Superior temporal gyrus (tissue), 1 donor: ENCODE data around the gene DSG1.
"Not testable (repeated sequence)": the region's sequence is repeated elsewhere in the genome, so short reads cannot be mapped to it uniquely, and the experiment has no call there.

Experiments
- DNase-seq: peaks from one replicate; pipeline ENCODE4 v3.0.0-alpha.2; 2016; ENCODE audit errors: extremely low spot score

DSG1 gene

GRCh38 chr18:31317860-31318259 is at the start of gene DSG1:
DSG1 (plus strand) TSS chr18:31318160; CDS start chr18:31318301, 141 bp downstream.
- no peak for DNase-seq

- DNase-seq, result no peak
These were observed 49.0 kb upstream of the DSG1 start for GRCh38 chr18:31268985-31269406.

- DNase-seq, result no peak
These were observed 48.4 kb upstream of the DSG1 start for GRCh38 chr18:31269566-31269965.

- DNase-seq, result no peak
These were observed 47.4 kb upstream of the DSG1 start for GRCh38 chr18:31270578-31270977.

- no peak for DNase-seq
These were observed 44.0 kb upstream of the DSG1 start for GRCh38 chr18:31273812-31274527.

GRCh38 chr18:31274931-31275330 is 43.0 kb upstream of the DSG1 start:
- DNase-seq, result no peak

GRCh38 chr18:31275722-31276463 is 42.1 kb upstream of the DSG1 start:
- DNase-seq, result no peak

DNA sequence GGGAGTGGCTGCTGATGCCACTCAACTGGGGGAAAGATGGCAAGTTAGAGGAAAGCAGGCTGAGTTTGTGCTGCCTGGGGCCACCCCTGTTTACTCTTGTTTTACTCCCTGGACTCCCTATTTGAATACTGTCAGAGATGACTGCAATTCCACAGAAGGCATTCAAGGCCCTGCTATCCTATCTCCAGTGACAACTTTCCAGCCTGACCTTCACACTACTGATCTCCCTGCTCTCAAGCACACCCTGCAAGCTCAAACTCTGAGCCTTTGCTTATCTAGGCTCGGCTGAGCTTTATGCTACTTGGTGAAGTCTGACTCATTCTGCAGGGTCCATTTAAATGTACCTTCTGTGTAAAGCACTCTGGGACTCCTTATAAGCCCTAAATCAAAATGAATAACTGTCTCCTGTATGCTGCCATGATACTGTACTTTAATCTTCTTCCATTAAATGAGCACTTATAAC is 39.3 kb upstream of the DSG1 start:
- DNase-seq, result no peak

GRCh38 chr18:31280502-31280901 is 37.5 kb upstream of the DSG1 start:
- DNase-seq, result no peak

DNA sequence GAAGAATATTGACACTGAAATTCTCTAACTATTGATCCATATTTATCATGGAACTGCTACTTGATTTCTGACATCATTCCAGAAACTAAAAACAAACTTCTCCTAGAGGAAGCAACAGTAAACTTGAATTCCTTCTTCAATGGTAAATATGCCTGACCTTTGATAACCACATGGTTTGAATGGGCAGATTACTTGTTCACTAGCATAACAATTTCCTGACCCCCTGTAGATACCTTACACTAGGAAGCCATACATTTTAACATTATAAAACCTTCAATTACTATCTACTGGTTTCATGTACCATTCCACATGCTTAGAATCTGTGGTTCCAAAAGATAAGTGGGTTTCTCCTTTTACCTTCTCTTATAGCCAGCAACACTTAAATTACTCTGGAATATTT is 36.5 kb upstream of the DSG1 start:
- DNase-seq, result no peak

- DNase-seq, result not testable (repeated sequence)
These were observed 28.5 kb upstream of the DSG1 start for GRCh38 chr18:31289446-31289845.

- DNase-seq, result no peak
These were observed 26.3 kb upstream of the DSG1 start for GRCh38 chr18:31291688-31292087.

- DNase-seq, result no peak
These were observed 23.7 kb upstream of the DSG1 start for GRCh38 chr18:31294199-31294747.

- no peak for DNase-seq
These were observed 20.7 kb upstream of the DSG1 start for GRCh38 chr18:31297248-31297647.

DNA sequence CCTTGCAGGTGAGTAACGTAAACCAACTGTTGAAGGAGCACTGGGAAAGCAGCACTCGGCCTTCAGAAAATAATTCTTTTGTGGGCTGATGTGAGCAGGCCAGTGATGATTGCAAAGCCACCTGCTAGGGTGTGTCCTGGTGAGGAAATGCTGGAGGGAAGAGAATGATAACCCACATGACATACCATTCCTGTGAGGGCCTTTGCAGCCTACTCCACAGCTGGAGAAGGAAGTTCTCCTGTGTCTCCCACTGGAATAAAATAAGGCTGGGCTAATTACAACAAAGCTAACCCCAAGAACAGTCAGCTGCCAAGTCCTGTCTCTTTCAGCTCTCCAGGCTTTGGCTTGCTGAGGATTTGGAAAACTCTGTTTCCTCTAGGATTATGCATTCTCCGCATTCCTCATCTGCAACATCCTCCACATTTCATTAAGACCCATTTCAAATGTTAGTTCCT is 16.7 kb upstream of the DSG1 start:
- no peak for DNase-seq

DNA sequence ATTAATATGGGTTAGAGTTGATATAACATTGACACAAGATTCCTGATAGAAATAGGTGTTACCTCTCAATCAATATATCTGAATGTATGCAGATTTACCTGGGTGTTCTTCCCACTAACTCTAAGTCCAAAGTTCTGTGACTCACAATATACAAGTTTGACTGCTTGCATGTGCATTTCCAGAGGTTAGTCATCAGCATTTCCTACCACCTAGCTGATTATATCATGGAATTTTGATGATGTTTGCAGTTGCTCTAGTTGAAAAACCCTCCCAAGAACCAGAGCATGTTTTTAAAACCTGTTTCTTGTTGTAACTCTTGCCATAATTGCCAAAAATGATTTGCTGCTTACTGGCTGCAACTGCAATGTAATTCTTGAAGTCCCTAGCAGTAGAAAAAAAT is 15.0 kb upstream of the DSG1 start:
- no peak for DNase-seq

DNA sequence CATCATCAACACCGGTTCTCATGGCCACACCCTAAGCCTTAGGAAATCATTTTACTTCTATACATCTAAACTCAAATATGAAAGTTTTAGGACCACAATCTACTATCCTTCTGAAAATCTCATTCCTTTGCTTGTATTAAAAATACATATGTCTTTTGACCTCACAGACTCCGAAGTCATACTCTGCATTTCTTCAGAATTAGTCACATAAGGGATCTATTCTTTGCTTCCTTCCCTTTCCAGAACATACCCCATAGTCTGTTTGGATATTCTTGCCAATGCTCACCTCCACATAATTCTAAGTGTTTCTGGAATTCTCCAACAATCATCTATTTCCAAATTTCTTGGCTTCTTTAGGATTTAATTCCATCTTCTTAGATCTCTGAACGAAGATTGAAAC is 14.2 kb upstream of the DSG1 start:
- DNase-seq, result no peak

DNA sequence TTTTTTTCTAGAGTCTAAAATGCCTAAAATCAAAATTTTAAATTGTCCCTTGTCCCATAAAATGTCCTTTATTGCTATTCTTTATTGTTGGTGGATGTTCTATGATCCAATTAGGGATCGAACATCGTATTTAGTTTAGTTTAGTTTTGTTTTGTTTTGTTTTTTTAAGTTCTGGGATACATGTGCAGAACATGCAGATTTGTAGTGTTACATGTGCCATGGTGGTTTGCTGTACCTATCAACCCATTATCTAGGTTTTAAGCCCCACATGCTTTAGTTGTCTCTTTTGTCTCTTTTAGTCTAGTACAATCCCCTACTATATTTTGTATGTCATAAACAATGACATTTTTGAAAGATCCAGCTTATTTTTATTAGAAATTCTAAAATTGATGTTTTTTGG is 8.8 kb upstream of the DSG1 start:
- no peak for DNase-seq

DNA sequence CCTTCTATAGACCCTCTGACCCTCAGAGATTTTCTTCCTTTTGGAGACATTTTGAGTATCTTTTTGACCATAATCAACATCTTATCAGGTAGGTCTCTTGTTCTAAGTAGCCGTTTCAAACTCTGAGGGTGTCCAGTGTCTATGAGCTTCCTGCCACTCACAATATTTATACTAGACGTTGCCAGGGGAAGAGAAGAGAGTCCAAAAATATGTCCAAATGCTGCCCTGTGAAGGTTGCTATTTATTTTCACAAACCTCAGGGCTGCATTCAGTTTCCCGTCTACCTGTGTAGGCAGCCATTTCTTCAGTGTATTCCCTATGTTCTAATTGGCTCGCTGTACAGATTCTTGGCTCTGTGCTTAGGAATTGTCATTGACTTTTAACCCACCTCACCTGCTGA is 986 bp upstream of the DSG1 start:
- DNase-seq, result no peak

DNA sequence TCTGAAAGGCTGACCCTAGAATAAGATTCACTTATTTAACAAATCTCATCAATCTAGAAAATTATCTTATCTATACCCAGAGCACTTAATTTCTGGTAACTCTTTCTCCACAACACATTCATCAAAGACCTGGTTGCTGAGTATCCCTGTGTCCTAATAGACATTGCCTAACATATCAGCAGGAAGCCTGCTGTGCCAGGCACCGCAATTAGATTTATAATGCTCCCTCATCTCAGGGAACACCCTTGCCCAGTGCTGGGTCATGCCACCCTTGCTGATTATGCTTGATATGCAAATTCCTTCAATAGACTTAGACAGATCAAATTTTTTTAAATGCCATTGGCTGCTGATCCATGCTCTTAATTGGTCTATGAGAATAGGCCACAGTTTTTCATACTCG is 3.8 kb downstream of the DSG1 start:
- DNase-seq, result no peak

GRCh38 chr18:31325051-31325450 is 7.1 kb downstream of the DSG1 start:
- DNase-seq, result no peak

GRCh38 chr18:31329787-31330438 is 12.0 kb downstream of the DSG1 start:
- no peak for DNase-seq
